ENCODE measurements around the gene KNSTRN. TPM values are rescaled to one million over a fixed set of nuclear protein-coding genes. Genes with fewer than 3 reads are reported as not detected.

The KNSTRN gene
- total and polyA plus RNA-seq, 4 donors, result 3.4 to 28.1 (median 8.9) TPM

DNA sequence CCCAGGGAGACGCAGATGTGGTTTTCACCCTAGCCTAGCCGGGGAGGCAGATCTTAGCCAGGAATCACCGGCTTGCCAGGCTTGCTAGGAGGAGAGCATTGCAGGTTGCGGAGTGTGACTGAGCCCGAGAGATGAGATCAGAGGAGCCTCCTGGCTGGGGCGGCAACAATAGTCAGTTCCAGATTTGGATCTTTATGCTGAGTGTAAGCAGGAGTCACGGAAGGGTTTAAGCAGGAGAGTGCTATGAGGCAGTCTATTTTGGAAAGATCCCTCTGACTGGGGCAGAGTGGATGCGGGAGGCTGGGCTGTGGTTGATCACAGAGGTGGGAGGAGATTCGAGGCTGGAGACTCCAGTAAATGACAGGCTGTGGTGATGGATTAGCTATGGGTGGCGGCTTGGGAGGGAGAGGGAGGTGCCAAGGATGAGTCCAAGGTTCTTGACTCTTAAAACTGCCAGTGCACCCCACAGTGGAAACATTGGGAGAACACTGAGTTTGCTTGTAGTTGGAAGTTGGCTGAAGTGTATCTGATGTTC, 47.8 kb downstream of the KNSTRN start:
- no peaks in the 10 kb centered on the region for H3K27me3 ChIP-seq (ENCODE audit: control insufficient read depth in 4 of 4, insufficient read depth in 4 of 4, low read length in 3 of 4)
- no peaks in the 10 kb centered on the region for H3K4me1 ChIP-seq (ENCODE audit: control insufficient read depth in 4 of 4, insufficient read depth in 4 of 4, low read length in 3 of 4)
- H3K9me3 ChIP-seq (ENCODE audit: control insufficient read depth in 4 of 4, low read length in 3 of 4), result no peaks in the 10 kb centered on the region
- 80% methylated on average over 10 of the region's 10 CpGs for WGBS
- no peak overlapping the region for H3K9ac ChIP-seq (ENCODE audit: low read depth in 1 of 2, low read length in 2 of 2)
- no peak overlapping the region for H3K4me3 ChIP-seq (ENCODE audit: low read depth in 1 of 3, low read length in 3 of 3)
- no peak overlapping the region for H3K27ac ChIP-seq (ENCODE audit: low read depth in 1 of 2, low read length in 2 of 2)
- no peak for DNase-seq (ENCODE audit: low spot score)
- H3K36me3 ChIP-seq (ENCODE audit: control insufficient read depth in 4 of 4, insufficient read depth in 3 of 4, low read depth in 1 of 4, low read length in 3 of 4), result no peaks in the 10 kb centered on the region
- TF ChIP-seq FOXA2 (IDR thresholded peaks at IDR 0.05) (no peak), HNF4G (IDR thresholded peaks at IDR 0.05) (no peak), SP1 (IDR thresholded peaks at IDR 0.05) (no peak), EGR1 (IDR thresholded peaks at IDR 0.05; ENCODE audit: low read depth in 2 of 2) (no peak), JUND (IDR thresholded peaks at IDR 0.05) (no peak), YY1 (IDR thresholded peaks at IDR 0.05) (no peak)
- TF ChIP-seq, protein P1, sequence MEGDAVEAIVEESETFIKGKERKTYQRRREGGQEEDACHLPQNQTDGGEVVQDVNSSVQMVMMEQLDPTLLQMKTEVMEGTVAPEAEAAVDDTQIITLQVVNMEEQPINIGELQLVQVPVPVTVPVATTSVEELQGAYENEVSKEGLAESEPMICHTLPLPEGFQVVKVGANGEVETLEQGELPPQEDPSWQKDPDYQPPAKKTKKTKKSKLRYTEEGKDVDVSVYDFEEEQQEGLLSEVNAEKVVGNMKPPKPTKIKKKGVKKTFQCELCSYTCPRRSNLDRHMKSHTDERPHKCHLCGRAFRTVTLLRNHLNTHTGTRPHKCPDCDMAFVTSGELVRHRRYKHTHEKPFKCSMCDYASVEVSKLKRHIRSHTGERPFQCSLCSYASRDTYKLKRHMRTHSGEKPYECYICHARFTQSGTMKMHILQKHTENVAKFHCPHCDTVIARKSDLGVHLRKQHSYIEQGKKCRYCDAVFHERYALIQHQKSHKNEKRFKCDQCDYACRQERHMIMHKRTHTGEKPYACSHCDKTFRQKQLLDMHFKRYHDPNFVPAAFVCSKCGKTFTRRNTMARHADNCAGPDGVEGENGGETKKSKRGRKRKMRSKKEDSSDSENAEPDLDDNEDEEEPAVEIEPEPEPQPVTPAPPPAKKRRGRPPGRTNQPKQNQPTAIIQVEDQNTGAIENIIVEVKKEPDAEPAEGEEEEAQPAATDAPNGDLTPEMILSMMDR (IDR thresholded peaks at IDR 0.05; ENCODE audit: low read depth, low read length, missing input control), result no peak
- TF ChIP-seq, protein P2, sequence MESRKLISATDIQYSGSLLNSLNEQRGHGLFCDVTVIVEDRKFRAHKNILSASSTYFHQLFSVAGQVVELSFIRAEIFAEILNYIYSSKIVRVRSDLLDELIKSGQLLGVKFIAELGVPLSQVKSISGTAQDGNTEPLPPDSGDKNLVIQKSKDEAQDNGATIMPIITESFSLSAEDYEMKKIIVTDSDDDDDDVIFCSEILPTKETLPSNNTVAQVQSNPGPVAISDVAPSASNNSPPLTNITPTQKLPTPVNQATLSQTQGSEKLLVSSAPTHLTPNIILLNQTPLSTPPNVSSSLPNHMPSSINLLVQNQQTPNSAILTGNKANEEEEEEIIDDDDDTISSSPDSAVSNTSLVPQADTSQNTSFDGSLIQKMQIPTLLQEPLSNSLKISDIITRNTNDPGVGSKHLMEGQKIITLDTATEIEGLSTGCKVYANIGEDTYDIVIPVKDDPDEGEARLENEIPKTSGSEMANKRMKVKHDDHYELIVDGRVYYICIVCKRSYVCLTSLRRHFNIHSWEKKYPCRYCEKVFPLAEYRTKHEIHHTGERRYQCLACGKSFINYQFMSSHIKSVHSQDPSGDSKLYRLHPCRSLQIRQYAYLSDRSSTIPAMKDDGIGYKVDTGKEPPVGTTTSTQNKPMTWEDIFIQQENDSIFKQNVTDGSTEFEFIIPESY (IDR thresholded peaks at IDR 0.05), result no peak

DNA sequence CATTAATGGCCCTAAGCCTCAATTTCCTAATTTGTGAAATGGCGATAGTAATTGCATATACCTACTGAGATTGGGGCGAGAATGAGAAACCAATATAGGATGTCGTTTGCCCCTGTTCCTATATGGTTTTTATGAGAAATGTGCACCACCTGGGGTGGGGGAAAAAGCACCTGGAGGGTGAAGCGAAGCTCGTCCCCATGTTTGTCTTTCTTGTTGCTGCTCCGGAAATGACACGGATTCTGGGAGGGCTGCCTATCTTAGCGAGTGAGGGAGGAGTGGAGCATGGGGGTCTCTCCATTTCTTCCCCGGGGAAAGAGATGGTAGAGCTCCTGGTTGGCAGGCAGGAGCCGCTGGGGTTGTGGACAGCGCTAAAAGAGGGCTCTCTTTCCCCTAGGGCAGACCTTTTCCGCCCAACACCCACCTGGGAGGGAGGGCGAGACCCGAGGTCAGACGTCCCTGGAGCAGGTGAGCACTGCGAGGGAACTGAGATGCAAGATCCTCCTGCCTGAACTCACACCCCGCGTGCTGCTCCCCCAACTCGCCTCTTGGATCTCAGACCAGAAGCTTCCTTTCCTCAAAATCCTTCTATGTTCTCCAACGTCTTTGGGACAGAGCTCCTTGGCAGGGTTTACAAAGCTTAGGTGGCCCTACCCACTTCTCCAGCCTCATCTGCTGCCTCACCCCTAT, 52.6 kb downstream of the KNSTRN start:
- Histone ChIP-seq H3K9me3 (ENCODE audit: control insufficient read depth in 4 of 4, low read length in 3 of 4) (no peaks in the 10 kb centered on the region), H3K36me3 (ENCODE audit: control insufficient read depth in 4 of 4, insufficient read depth in 3 of 4, low read depth in 1 of 4, low read length in 3 of 4) (no peaks in the 10 kb centered on the region), H3K27me3 (ENCODE audit: control insufficient read depth in 4 of 4, insufficient read depth in 4 of 4, low read length in 3 of 4) (peaks cover 0 to 6% (median 0%) of the 10 kb centered on the region in 4 donors), H3K4me3 (ENCODE audit: low read depth in 1 of 3, low read length in 3 of 3) (no peak overlapping the region), H3K27ac (ENCODE audit: low read depth in 1 of 2, low read length in 2 of 2) (no peak overlapping the region), H3K9ac (ENCODE audit: low read depth in 1 of 2, low read length in 2 of 2) (no peak overlapping the region), H3K4me1 (ENCODE audit: control insufficient read depth in 4 of 4, insufficient read depth in 4 of 4, low read length in 3 of 4) (peaks cover 10 to 22% (median 17%) of the 10 kb centered on the region in 4 donors)
- TF ChIP-seq YY1 (IDR thresholded peaks at IDR 0.05), result no peak
- TF ChIP-seq RXRA (IDR thresholded peaks at IDR 0.05), result no peak
- TF ChIP-seq TAF1 (conservative IDR thresholded peaks at IDR 0.05), result no peak
- TF ChIP-seq, protein P1 (IDR thresholded peaks at IDR 0.05; ENCODE audit: low read depth, low read length, missing input control), result no peak
- TF ChIP-seq, protein P2 (IDR thresholded peaks at IDR 0.05), result no peak
- TF ChIP-seq, protein P3, sequence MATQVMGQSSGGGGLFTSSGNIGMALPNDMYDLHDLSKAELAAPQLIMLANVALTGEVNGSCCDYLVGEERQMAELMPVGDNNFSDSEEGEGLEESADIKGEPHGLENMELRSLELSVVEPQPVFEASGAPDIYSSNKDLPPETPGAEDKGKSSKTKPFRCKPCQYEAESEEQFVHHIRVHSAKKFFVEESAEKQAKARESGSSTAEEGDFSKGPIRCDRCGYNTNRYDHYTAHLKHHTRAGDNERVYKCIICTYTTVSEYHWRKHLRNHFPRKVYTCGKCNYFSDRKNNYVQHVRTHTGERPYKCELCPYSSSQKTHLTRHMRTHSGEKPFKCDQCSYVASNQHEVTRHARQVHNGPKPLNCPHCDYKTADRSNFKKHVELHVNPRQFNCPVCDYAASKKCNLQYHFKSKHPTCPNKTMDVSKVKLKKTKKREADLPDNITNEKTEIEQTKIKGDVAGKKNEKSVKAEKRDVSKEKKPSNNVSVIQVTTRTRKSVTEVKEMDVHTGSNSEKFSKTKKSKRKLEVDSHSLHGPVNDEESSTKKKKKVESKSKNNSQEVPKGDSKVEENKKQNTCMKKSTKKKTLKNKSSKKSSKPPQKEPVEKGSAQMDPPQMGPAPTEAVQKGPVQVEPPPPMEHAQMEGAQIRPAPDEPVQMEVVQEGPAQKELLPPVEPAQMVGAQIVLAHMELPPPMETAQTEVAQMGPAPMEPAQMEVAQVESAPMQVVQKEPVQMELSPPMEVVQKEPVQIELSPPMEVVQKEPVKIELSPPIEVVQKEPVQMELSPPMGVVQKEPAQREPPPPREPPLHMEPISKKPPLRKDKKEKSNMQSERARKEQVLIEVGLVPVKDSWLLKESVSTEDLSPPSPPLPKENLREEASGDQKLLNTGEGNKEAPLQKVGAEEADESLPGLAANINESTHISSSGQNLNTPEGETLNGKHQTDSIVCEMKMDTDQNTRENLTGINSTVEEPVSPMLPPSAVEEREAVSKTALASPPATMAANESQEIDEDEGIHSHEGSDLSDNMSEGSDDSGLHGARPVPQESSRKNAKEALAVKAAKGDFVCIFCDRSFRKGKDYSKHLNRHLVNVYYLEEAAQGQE (IDR thresholded peaks at IDR 0.05), result no peak
- no peak for TF ChIP-seq EGR1 (IDR thresholded peaks at IDR 0.05; ENCODE audit: low read depth in 2 of 2)
- TF ChIP-seq HNF4A (conservative IDR thresholded peaks at IDR 0.05), result no peak
- no peak for TF ChIP-seq RAD21 (IDR thresholded peaks at IDR 0.05)
- no peak for TF ChIP-seq GABPA (IDR thresholded peaks at IDR 0.05 in 1 of 2, conservative IDR thresholded peaks at IDR 0.05 in 1 of 2)
- TF ChIP-seq, protein P4, sequence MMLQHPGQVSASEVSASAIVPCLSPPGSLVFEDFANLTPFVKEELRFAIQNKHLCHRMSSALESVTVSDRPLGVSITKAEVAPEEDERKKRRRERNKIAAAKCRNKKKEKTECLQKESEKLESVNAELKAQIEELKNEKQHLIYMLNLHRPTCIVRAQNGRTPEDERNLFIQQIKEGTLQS (IDR thresholded peaks at IDR 0.05), result no peak
- TF ChIP-seq JUND (IDR thresholded peaks at IDR 0.05), result no peak
- TF ChIP-seq, protein P5, sequence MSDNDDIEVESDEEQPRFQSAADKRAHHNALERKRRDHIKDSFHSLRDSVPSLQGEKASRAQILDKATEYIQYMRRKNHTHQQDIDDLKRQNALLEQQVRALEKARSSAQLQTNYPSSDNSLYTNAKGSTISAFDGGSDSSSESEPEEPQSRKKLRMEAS (IDR thresholded peaks at IDR 0.05), result no peak
- no peak for TF ChIP-seq FOXA1 (IDR thresholded peaks at IDR 0.05)
- TF ChIP-seq SP1 (IDR thresholded peaks at IDR 0.05), result no peak
- no peak for TF ChIP-seq NR2F2 (IDR thresholded peaks at IDR 0.05)
- TF ChIP-seq HNF4G (IDR thresholded peaks at IDR 0.05), result no peak
- TF ChIP-seq FOXA2 (IDR thresholded peaks at IDR 0.05), result no peak
- WGBS, result 61% methylated on average over 20 of the region's 20 CpGs
- DNase-seq (ENCODE audit: low spot score), result no peak

Measured in liver (tissue), 9 donors.